ENCODE results near the gene ADISSP.

DNA sequence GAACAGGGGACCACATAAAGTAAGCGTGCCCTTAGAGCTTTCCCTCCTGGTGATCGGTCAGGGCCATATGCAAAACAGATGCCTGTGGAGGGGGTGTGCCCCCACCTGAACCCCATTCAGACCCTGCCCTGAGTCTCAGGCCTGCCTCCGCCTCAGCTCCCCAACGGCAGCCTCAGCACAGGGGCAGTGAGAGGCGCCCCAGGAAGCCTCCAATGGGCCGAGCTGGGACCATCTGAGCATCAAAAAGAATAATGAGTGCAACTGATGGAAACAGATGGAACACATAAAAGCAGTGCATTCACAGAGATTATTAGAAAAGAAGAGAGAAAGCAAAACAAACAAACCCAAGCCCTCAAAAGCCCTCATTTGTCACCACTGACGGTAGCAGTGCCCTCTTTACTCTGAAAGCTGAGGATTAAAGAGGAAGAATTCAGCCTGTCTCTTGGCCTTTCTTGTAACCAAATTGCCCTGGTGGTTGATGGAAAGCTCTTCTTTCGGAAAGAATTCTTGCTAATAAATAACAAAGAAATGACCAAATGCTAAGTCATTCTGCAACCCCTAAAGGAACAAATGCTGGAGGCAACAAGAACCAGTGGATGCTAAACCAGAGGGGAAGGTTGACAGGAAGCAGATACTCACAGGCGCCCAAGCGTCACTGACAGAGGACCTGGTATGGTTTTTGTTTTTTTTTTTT is 6.8 kb downstream of the ADISSP start:
- TF ChIP-seq, protein P1, sequence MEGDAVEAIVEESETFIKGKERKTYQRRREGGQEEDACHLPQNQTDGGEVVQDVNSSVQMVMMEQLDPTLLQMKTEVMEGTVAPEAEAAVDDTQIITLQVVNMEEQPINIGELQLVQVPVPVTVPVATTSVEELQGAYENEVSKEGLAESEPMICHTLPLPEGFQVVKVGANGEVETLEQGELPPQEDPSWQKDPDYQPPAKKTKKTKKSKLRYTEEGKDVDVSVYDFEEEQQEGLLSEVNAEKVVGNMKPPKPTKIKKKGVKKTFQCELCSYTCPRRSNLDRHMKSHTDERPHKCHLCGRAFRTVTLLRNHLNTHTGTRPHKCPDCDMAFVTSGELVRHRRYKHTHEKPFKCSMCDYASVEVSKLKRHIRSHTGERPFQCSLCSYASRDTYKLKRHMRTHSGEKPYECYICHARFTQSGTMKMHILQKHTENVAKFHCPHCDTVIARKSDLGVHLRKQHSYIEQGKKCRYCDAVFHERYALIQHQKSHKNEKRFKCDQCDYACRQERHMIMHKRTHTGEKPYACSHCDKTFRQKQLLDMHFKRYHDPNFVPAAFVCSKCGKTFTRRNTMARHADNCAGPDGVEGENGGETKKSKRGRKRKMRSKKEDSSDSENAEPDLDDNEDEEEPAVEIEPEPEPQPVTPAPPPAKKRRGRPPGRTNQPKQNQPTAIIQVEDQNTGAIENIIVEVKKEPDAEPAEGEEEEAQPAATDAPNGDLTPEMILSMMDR (conservative IDR thresholded peaks at IDR 0.05; ENCODE audit: low read depth, low read length): no peak
- TF ChIP-seq EZH2phosphoT487 (IDR thresholded peaks at IDR 0.05; ENCODE audit: borderline replicate concordance, low read length): no peak
- no peak for TF ChIP-seq EZH2 (IDR thresholded peaks at IDR 0.05; ENCODE audit: low read length, unreplicated experiment)
